Muscle of leg (tissue), 11 donors: ENCODE measurements around the gene ULK2. TPM values are rescaled to one million over a fixed set of nuclear protein-coding genes. Genes with fewer than 3 reads are reported as not detected.

ENCODE experiments used
- DNase-seq: peaks from one replicate; pipeline ENCODE4 v3.0.0; 2013
- H3K27ac ChIP-seq: one replicate; pipeline ENCODE4 v1.5.1; 2013; ENCODE audit warnings: mild to moderate bottlenecking, low read length, control low read depth
- H3K27me3 ChIP-seq: one replicate; pipeline ENCODE4 v1.6.1; 2013; ENCODE audit warnings: low read length; ENCODE audit not compliant: control insufficient read depth, insufficient read depth
- H3K36me3 ChIP-seq: one replicate; pipeline ENCODE4 v1.6.1; 2013; ENCODE audit warnings: low read length; ENCODE audit not compliant: control insufficient read depth, insufficient read depth
- H3K4me1 ChIP-seq: one replicate; pipeline ENCODE4 v1.6.1; 2013; ENCODE audit warnings: low read length; ENCODE audit not compliant: control insufficient read depth, insufficient read depth
- H3K4me3 ChIP-seq: one replicate; pipeline ENCODE4 v1.5.1; 2013; ENCODE audit warnings: low read length, control low read depth
- H3K9me3 ChIP-seq: replicated peaks from 2 replicates; pipeline ENCODE4 v1.6.1; 2013; ENCODE audit warnings: low read depth, low read length; ENCODE audit not compliant: control insufficient read depth
- WGBS: methylation state at CpG from one replicate; pipeline ENCODE4 v1.1.5; 2013; ENCODE audit warnings: missing lambda C conversion rate; ENCODE audit not compliant: insufficient coverage; 5-methylcytosine and 5-hydroxymethylcytosine counted together
- polyA plus RNA-seq, 8 donors: library from polyadenylated mRNA; unstranded; fragments of 120-200 nt; gene quantifications; one replicate each; pipeline versions ENCODE4 v1.2.1 to v1.2.3, GENCODE V29; 2013; ENCODE audit warnings: inconsistent platforms in 1 of 8, low replicate concordance in 1 of 8; ENCODE audit not compliant: insufficient read length in 8 of 8, insufficient read depth in 1 of 8
- total RNA-seq: library from RNA; stranded (reverse); fragments of 120-200 nt; gene quantifications from one replicate; pipeline ENCODE4 v1.2.4, GENCODE V29; 2013

The ULK2 gene
- total and polyA plus RNA-seq, 9 donors = 17.2 to 28.5 (median 21.2) TPM

- Histone ChIP-seq H3K9me3 (no peaks in the 10 kb centered on the region), H3K4me1 (peaks cover 31% of the 10 kb centered on the region), H3K27ac (no peak overlapping the region), H3K4me3 (no peak overlapping the region), H3K36me3 (no peaks in the 10 kb centered on the region), H3K27me3 (peaks cover 10% of the 10 kb centered on the region)
- 92% methylated on average over 8 of the region's 9 CpGs for WGBS
- DNase-seq = no peak
These were observed 117.6 kb downstream of the ULK2 start for GRCh38 chr17:19750020-19750572.

DNA sequence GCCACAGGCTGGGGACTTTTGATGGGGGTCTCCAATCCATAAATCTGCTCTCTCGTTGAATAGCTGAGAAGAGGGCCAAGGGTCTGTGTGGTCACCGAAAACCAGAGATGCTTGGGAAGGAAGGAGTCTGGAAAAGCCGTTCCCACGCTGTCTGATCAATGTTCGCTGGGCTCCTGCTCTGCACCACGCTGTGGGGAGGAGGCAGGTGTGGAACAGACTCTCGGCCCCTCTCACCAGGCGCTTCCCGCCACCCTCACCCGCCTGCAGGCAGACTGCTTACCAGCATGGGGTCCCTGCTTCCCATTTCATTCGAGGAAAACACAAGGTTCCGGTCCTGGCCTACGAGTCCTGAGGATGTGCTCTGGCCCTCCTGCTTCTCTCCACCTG is 118.9 kb downstream of the ULK2 start:
- Histone ChIP-seq H3K36me3 (no peaks in the 10 kb centered on the region), H3K27ac (peak overlapping the region; percentile 6), H3K4me3 (no peak overlapping the region), H3K4me1 (peaks cover 36% of the 10 kb centered on the region), H3K9me3 (no peaks in the 10 kb centered on the region), H3K27me3 (peaks cover 10% of the 10 kb centered on the region)
- DNase-seq = no peak
- WGBS = 41% methylated on average over 12 of the region's 13 CpGs

DNA sequence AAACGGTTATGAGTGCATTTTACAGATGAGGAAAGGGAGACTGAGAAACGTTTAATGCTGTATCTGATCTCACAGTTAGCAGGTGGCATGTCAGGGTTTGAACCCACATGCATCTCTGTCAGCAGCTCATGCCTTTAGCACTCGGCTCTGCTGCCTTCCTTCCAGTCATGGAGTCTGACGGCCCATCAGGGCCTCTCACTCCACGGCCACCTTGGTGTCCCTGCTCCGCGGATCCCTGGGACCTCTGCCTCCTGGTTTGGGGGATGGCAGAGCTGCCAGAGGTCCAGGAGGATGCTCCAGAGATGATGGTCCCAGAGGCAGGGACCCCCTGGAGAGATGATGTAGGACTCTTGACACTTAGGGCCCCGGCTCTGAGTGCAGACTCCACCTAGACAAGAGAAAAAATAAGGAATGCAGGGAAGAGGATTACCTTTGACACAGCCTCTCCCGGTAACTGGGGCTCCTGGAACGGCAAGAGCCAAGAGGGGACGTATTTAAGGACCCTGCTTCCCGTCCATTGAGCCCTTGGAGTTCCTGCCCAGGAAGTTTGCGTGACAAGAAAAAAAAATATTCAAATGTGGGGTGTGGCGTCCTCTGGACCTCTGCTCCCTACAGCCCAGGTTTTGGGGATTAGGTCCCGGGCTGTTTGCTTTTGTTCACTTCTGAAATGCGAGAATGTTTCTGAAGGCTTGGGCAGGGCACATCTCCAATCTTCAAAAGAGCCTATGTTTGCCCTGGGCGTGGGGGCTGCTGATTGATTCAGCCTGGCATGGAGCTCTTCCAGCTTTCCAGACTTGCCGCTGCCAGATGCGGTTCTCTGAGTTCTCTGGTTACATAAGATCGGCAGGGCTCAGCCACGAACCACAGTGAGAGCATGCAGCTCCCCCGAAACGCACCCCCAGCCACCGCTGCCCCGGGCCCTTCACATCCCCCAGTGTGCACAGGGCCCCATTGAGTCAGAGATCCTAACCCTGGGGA is 119.6 kb downstream of the ULK2 start, which contains the start of gene ALDH3A1:
Gene ALDH3A1 (minus strand): TSS at position 470 of the 978 bp plus-strand sequence. CDS start 3,169 bp downstream, outside the sequence.
- no peaks in the 10 kb centered on the region for H3K36me3 ChIP-seq
- DNase-seq = peak; percentile 53
- no peak within 1 kb of the TSS for H3K4me3 ChIP-seq
- WGBS = 28% methylated on average over 16 of the region's 25 CpGs
- H3K27ac ChIP-seq = peak within 1 kb of the TSS; percentile 6
- H3K27me3 ChIP-seq = peaks cover 10% of the 10 kb centered on the region
- H3K9me3 ChIP-seq = no peaks in the 10 kb centered on the region
- peaks cover 32% of the 10 kb centered on the region for H3K4me1 ChIP-seq

- peaks cover 23% of the 10 kb centered on the region for H3K4me1 ChIP-seq
- H3K27me3 ChIP-seq = peaks cover 10% of the 10 kb centered on the region
- no peak for DNase-seq
- no peak overlapping the region for H3K27ac ChIP-seq
- H3K9me3 ChIP-seq = no peaks in the 10 kb centered on the region
- WGBS = 91% methylated on average over 10 of the region's 13 CpGs
- H3K4me3 ChIP-seq = no peak overlapping the region
- no peaks in the 10 kb centered on the region for H3K36me3 ChIP-seq
These were observed 120.5 kb downstream of the ULK2 start for GRCh38 chr17:19747159-19747719.

DNA sequence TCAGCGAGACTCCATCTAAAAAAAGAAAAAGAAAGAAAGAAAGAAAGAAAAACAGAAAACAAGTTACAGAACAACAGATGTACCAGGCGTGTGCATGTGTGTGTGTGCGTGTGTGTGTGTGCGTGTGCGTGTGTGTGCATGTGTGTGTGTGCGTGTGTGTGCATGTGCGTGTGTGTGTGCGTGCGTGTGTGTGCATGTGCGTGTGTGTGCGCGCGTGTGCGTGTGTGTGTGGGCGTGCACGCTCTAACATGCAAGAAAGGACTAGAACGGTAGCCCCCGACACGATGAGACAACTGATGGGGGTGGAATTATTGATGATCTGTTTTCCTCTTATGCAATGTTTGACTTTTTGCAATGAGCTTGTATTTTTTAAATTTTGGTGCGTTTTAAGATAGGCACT is 121.2 kb downstream of the ULK2 start:
- Histone ChIP-seq H3K36me3 (no peaks in the 10 kb centered on the region), H3K4me3 (no peak overlapping the region), H3K9me3 (no peaks in the 10 kb centered on the region), H3K27ac (no peak overlapping the region), H3K4me1 (peaks cover 23% of the 10 kb centered on the region), H3K27me3 (peaks cover 10% of the 10 kb centered on the region)
- no peak for DNase-seq
- WGBS = 94% methylated on average over 15 of the region's 20 CpGs

DNA sequence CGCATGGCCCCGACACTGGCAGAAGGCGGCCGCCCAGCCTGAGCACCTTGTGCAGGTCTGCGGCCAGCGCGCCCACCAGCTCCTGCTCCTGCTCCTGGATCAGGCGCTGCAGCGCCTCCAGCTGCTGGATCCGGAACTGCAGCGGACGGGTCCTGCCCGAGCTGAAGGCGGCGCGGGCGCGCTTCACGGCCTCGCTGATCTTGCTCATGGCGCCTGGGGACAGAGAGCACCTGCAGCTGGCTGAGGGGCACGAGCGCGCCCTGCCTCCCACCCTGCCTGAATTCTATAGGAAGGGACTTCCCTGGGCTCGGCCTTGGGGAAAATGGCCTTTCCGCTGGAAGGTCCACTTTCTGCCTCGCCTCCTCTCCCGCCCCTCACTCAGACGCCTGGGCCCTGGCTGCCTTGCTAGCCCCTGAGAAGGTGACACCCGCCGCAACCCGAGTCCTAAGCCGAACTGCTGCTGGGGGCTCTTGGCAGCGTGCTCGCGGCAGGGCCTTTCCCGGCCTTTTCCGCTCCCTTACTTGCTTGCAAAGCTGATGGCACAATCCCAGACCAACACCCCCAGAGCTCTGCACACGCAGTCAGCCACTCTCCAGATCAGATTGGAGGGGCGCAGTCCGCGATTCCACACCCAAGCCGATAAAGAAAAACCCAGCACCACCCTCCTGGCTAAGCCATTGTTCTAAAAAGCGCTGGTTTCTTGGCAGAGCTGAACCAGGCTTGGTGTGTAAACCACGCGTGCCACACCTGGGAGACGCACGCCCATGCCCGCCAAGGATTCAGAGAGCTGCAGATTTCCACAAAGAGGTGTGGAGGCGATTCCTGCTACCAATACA is 122.6 kb downstream of the ULK2 start:
- no peak overlapping the region for H3K27ac ChIP-seq

DNA sequence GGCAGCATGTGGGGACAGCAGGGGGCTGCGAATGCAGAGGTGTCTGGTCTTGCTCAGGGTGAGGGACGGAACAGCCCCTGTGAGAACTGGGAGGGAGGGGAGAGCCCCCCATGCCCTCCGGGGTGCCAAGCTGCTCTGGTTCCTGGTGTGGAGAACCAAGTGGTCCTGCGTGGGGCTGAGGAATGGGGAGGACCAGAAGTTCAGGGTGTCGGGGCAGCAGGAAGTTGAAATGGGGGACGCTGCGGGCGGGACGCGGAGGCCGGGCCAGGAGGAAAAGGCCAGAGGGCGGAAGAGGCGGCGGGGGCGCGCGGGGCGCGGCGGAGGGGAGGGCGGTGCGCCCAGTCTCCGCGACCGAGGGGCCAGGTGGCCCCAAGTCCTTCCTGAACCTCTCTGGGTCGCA is 123.2 kb downstream of the ULK2 start:
- Histone ChIP-seq H3K27me3 (peaks cover 10% of the 10 kb centered on the region), H3K27ac (no peak overlapping the region), H3K4me1 (peaks cover 23% of the 10 kb centered on the region), H3K4me3 (peak overlapping the region; percentile 41), H3K36me3 (no peaks in the 10 kb centered on the region), H3K9me3 (no peaks in the 10 kb centered on the region)
- 4% methylated on average over 23 of the region's 26 CpGs for WGBS
- DNase-seq = no peak

More for the DNA sequence above, 122.6 kb downstream of the ULK2 start:
- Histone ChIP-seq H3K27me3 (peaks cover 10% of the 10 kb centered on the region), H3K4me3 (peak overlapping the region; percentile 41), H3K36me3 (no peaks in the 10 kb centered on the region), H3K4me1 (peaks cover 23% of the 10 kb centered on the region), H3K9me3 (no peaks in the 10 kb centered on the region)
- peak; percentile 91 for DNase-seq
- WGBS = 22% methylated on average over 47 of the region's 50 CpGs

GRCh38 chr17:19743101-19744100 is 124.3 kb downstream of the ULK2 start:
- WGBS = 90% methylated on average over 30 of the region's 34 CpGs
- Histone ChIP-seq H3K27me3 (peaks cover 9% of the 10 kb centered on the region), H3K27ac (no peak overlapping the region), H3K36me3 (no peaks in the 10 kb centered on the region), H3K4me1 (peaks cover 17% of the 10 kb centered on the region), H3K4me3 (no peak overlapping the region), H3K9me3 (no peaks in the 10 kb centered on the region)
- no peak for DNase-seq

GRCh38 chr17:19742495-19742894 is 125.2 kb downstream of the ULK2 start:
- DNase-seq = no peak
- H3K4me3 ChIP-seq = no peak overlapping the region
- WGBS = 93% methylated on average over 7 of the region's 10 CpGs
- H3K36me3 ChIP-seq = no peaks in the 10 kb centered on the region
- H3K4me1 ChIP-seq = peaks cover 10% of the 10 kb centered on the region
- no peaks in the 10 kb centered on the region for H3K9me3 ChIP-seq
- H3K27me3 ChIP-seq = peaks cover 3% of the 10 kb centered on the region
- H3K27ac ChIP-seq = no peak overlapping the region
